T-helper 1 cell treated with Interleukin-12 subunit alpha and Interleukin-12 subunit beta and Interleukin-4 antibody, amounts not matched to agents 30 μg/mL and 1 μg/mL, for 36 hours (primary cell): ENCODE results near the gene PKN3.
"Not testable (repeated sequence)": the region's sequence is repeated elsewhere in the genome, so short reads cannot be mapped to it uniquely, and the experiment has no call there.

ENCODE experiments used
- H3K27ac Mint-ChIP-seq: one replicate; pipeline ENCODE4 v1.8.0; 2021; ENCODE audit warnings: mild to moderate bottlenecking, mixed read lengths
- H3K27me3 Mint-ChIP-seq: one replicate; pipeline ENCODE4 v1.8.0; 2021; ENCODE audit warnings: low read depth, mixed read lengths
- H3K36me3 Mint-ChIP-seq: one replicate; pipeline ENCODE4 v1.8.0; 2021; ENCODE audit warnings: low read depth, mixed read lengths
- H3K4me1 Mint-ChIP-seq: one replicate; pipeline ENCODE4 v1.8.0; 2021; ENCODE audit warnings: low read depth, mixed read lengths
- H3K4me3 Mint-ChIP-seq: one replicate; pipeline ENCODE4 v1.8.0; 2021; ENCODE audit warnings: mild to moderate bottlenecking, moderate library complexity, mixed read lengths
- H3K9me3 Mint-ChIP-seq: one replicate; pipeline ENCODE4 v1.8.0; 2021; ENCODE audit warnings: mixed read lengths

The PKN3 gene

GRCh38 chr9:128685636-128686489, 16.4 kb upstream of the PKN3 start:
- peak overlapping the region; percentile 95 for H3K27ac Mint-ChIP-seq
- H3K27me3 Mint-ChIP-seq = no peaks in the 10 kb centered on the region
- peak overlapping the region; percentile 98 for H3K4me3 Mint-ChIP-seq
- no peaks in the 10 kb centered on the region for H3K9me3 Mint-ChIP-seq
- H3K4me1 Mint-ChIP-seq = peaks cover 42% of the 10 kb centered on the region
- peaks cover 11% of the 10 kb centered on the region for H3K36me3 Mint-ChIP-seq

GRCh38 chr9:128687453-128687852, 14.8 kb upstream of the PKN3 start:
- H3K4me1 Mint-ChIP-seq = peaks cover 52% of the 10 kb centered on the region
- peak overlapping the region; percentile 95 for H3K27ac Mint-ChIP-seq
- H3K36me3 Mint-ChIP-seq = peaks cover 23% of the 10 kb centered on the region
- no peaks in the 10 kb centered on the region for H3K27me3 Mint-ChIP-seq
- H3K9me3 Mint-ChIP-seq = no peaks in the 10 kb centered on the region
- peak overlapping the region; percentile 44 for H3K4me3 Mint-ChIP-seq

GRCh38 chr9:128688501-128689292, 13.6 kb upstream of the PKN3 start, which contains the start of gene SET:
Gene SET, plus strand, starts transcription at chr9:128689222. Its CDS starts 361 bp downstream, at chr9:128689583.
- Mint-ChIP-seq H3K27me3 (no peaks in the 10 kb centered on the region), H3K36me3 (peaks cover 32% of the 10 kb centered on the region), H3K4me1 (peaks cover 53% of the 10 kb centered on the region), H3K27ac (peak within 1 kb of the TSS; percentile 94), H3K9me3 (no peaks in the 10 kb centered on the region), H3K4me3 (peak within 1 kb of the TSS; percentile 87)

- H3K27me3 Mint-ChIP-seq = no peaks in the 10 kb centered on the region
- H3K27ac Mint-ChIP-seq = peak overlapping the region; percentile 50
Observed at GRCh38 chr9:128689293-128689774, 13.0 kb upstream of the PKN3 start.

GRCh38 chr9:128689820-128690683, 12.3 kb upstream of the PKN3 start:
- Mint-ChIP-seq H3K27ac (peak overlapping the region; percentile 98), H3K27me3 (no peaks in the 10 kb centered on the region), H3K4me1 (peaks cover 46% of the 10 kb centered on the region)

More at GRCh38 chr9:128689293-128689774, 13.0 kb upstream of the PKN3 start:
- peaks cover 53% of the 10 kb centered on the region for H3K4me1 Mint-ChIP-seq
- H3K36me3 Mint-ChIP-seq = peaks cover 35% of the 10 kb centered on the region
- no peaks in the 10 kb centered on the region for H3K9me3 Mint-ChIP-seq
- no peak overlapping the region for H3K4me3 Mint-ChIP-seq

GRCh38 chr9:128690684-128691034, 11.6 kb upstream of the PKN3 start:
- Mint-ChIP-seq H3K36me3 (peaks cover 44% of the 10 kb centered on the region), H3K4me1 (peaks cover 41% of the 10 kb centered on the region), H3K9me3 (no peaks in the 10 kb centered on the region), H3K4me3 (peak overlapping the region; percentile 100), H3K27ac (peak overlapping the region; percentile 98), H3K27me3 (no peaks in the 10 kb centered on the region)

More at GRCh38 chr9:128689820-128690683, 12.3 kb upstream of the PKN3 start:
- H3K36me3 Mint-ChIP-seq = peaks cover 41% of the 10 kb centered on the region
- no peaks in the 10 kb centered on the region for H3K9me3 Mint-ChIP-seq
- peak overlapping the region; percentile 100 for H3K4me3 Mint-ChIP-seq

GRCh38 chr9:128693738-128694137, 8.6 kb upstream of the PKN3 start:
- H3K4me3 Mint-ChIP-seq, H3K9me3 Mint-ChIP-seq: not testable (repeated sequence)

GRCh38 chr9:128694344-128694743, 8.0 kb upstream of the PKN3 start:
- H3K4me1 Mint-ChIP-seq = peaks cover 21% of the 10 kb centered on the region
- H3K4me3 Mint-ChIP-seq = no peak overlapping the region
- no peak overlapping the region for H3K27ac Mint-ChIP-seq
- no peaks in the 10 kb centered on the region for H3K9me3 Mint-ChIP-seq
- no peaks in the 10 kb centered on the region for H3K27me3 Mint-ChIP-seq
- H3K36me3 Mint-ChIP-seq = peaks cover 51% of the 10 kb centered on the region

More at GRCh38 chr9:128693738-128694137, 8.6 kb upstream of the PKN3 start:
- H3K27ac Mint-ChIP-seq, H3K27me3 Mint-ChIP-seq: not testable (repeated sequence)
- peaks cover 21% of the 10 kb centered on the region for H3K4me1 Mint-ChIP-seq
- H3K36me3 Mint-ChIP-seq = peaks cover 51% of the 10 kb centered on the region

- H3K27ac Mint-ChIP-seq = no peak overlapping the region
Observed at GRCh38 chr9:128696923-128697707, 5.2 kb upstream of the PKN3 start.

GRCh38 chr9:128699096-128699795, 3.1 kb upstream of the PKN3 start:
- H3K27me3 Mint-ChIP-seq, H3K9me3 Mint-ChIP-seq, H3K4me3 Mint-ChIP-seq, H3K27ac Mint-ChIP-seq, H3K4me1 Mint-ChIP-seq: not testable (repeated sequence)
- H3K36me3 Mint-ChIP-seq = peaks cover 19% of the 10 kb centered on the region

More at GRCh38 chr9:128696923-128697707, 5.2 kb upstream of the PKN3 start:
- no peaks in the 10 kb centered on the region for H3K27me3 Mint-ChIP-seq
- H3K4me1 Mint-ChIP-seq = peaks cover 15% of the 10 kb centered on the region
- no peaks in the 10 kb centered on the region for H3K9me3 Mint-ChIP-seq
- H3K4me3 Mint-ChIP-seq = no peak overlapping the region
- peaks cover 36% of the 10 kb centered on the region for H3K36me3 Mint-ChIP-seq

- Mint-ChIP-seq H3K4me1 (peaks cover 7% of the 10 kb centered on the region), H3K27ac (no peak overlapping the region), H3K27me3 (no peaks in the 10 kb centered on the region), H3K9me3 (no peaks in the 10 kb centered on the region), H3K4me3 (peak overlapping the region; percentile 96), H3K36me3 (peaks cover 7% of the 10 kb centered on the region)
Observed at GRCh38 chr9:128701227-128701854, 962 bp upstream of the PKN3 start.

- Mint-ChIP-seq H3K27ac (peak overlapping the region; percentile 66), H3K4me1 (peaks cover 7% of the 10 kb centered on the region), H3K27me3 (no peaks in the 10 kb centered on the region), H3K36me3 (no peaks in the 10 kb centered on the region), H3K4me3 (peak overlapping the region; percentile 75), H3K9me3 (no peaks in the 10 kb centered on the region)
Observed at GRCh38 chr9:128702949-128703615, 779 bp downstream of the PKN3 start.
